Activated B cell treated with CpG ODN at 0.5 μM for 24 hours (primary cell): ENCODE results near the gene C19orf25. TPM values are rescaled to one million over a fixed set of nuclear protein-coding genes. Genes with fewer than 3 reads are reported as not detected.

ENCODE experiments used
- ATAC-seq: fragments of 200-7000 bp; cut with Tn5 transposase; one replicate; pipeline ENCODE4 v1.10.0; 2021; ENCODE audit warnings: low read depth, mild to moderate bottlenecking, moderate library complexity
- CTCF ChIA-PET: fragments of 350-600 bp; sonication (Branson Sonifier 250); formaldehyde crosslinking; loops from one replicate; lab custom pipeline; 2021; ENCODE audit warnings: antibody characterized with exemption; lab: Charles Lee
- POLR2A ChIA-PET: fragments of 350-600 bp; sonication (Branson Sonifier 250); formaldehyde crosslinking; loops from one replicate; lab custom pipeline; 2021; ENCODE audit warnings: antibody characterized with exemption; lab: Charles Lee
- DNase-seq: peaks from one replicate; pipeline ENCODE4 v3.0.0; 2022
- H3K27ac Mint-ChIP-seq: one replicate; pipeline ENCODE4 v1.8.0; 2020; ENCODE audit warnings: mixed read lengths
- H3K27me3 Mint-ChIP-seq: one replicate; pipeline ENCODE4 v1.8.0; 2021; ENCODE audit warnings: mixed read lengths
- H3K36me3 Mint-ChIP-seq: one replicate; pipeline ENCODE4 v1.8.0; 2021; ENCODE audit warnings: low read depth, mixed read lengths
- H3K4me1 Mint-ChIP-seq: one replicate; pipeline ENCODE4 v1.8.0; 2021; ENCODE audit warnings: mixed read lengths
- H3K4me3 Mint-ChIP-seq: one replicate; pipeline ENCODE4 v1.8.0; 2020; ENCODE audit warnings: mild to moderate bottlenecking, mixed read lengths
- H3K9me3 Mint-ChIP-seq: one replicate; pipeline ENCODE4 v1.8.0; 2020; ENCODE audit warnings: mixed read lengths
- CTCF ChIP-seq: fragments of 200-600 bp; IDR thresholded peaks from one replicate; pipeline ENCODE4 v1.8.0; 2022; ENCODE audit warnings: antibody characterized with exemption, mild to moderate bottlenecking
- intact Hi-C: fragments of 100-400 bp; cut with micrococcal nuclease; formaldehyde crosslinking; loops from one replicate; pipeline ENCODE4 v1.15.1; 2024
- total RNA-seq: library from RNA; stranded (reverse); gene quantifications from 2 replicates; pipeline ENCODE4 v1.2.3, GENCODE V29; 2022

The C19orf25 gene
- total RNA-seq, 1 donor from 2014 or later, result 55.7 TPM

GRCh38 chr19:1497578-1498235, 18.7 kb upstream of the C19orf25 start:
- CTCF ChIA-PET, result no interaction called here
- Mint-ChIP-seq H3K9me3 (no peaks in the 10 kb centered on the region), H3K27me3 (peaks cover 8% of the 10 kb centered on the region), H3K4me1 (no peaks in the 10 kb centered on the region), H3K27ac (no peak overlapping the region), H3K4me3 (no peak overlapping the region), H3K36me3 (no peaks in the 10 kb centered on the region)
- TF ChIP-seq CTCF, result no peak
- DNase-seq, result no peak
- intact Hi-C loops, result no loop called here
- ATAC-seq, result no peak
- POLR2A ChIA-PET, result interaction anchor here (0.6 to 0.7 kb wide), 3 partner anchors 85 to 566 kb away, joined by 4 to 6 read pairs (median 5); no protein-coding TSS in a partner anchor

GRCh38 chr19:1496714-1497577, 17.9 kb upstream of the C19orf25 start:
- H3K27ac Mint-ChIP-seq, result no peak overlapping the region

GRCh38 chr19:1495799-1496713, 17.0 kb upstream of the C19orf25 start:
- Mint-ChIP-seq H3K27me3 (peaks cover 8% of the 10 kb centered on the region), H3K27ac (no peak overlapping the region), H3K4me1 (peaks cover 5% of the 10 kb centered on the region), H3K36me3 (no peaks in the 10 kb centered on the region), H3K4me3 (no peak overlapping the region), H3K9me3 (no peaks in the 10 kb centered on the region)
- ATAC-seq (no peak), DNase-seq (no peak)
- CTCF ChIA-PET, result no interaction called here
- POLR2A ChIA-PET, result no interaction called here
- no peak for TF ChIP-seq CTCF
- intact Hi-C loops, result no loop called here

More at GRCh38 chr19:1496714-1497577, 17.9 kb upstream of the C19orf25 start:
- Mint-ChIP-seq H3K27me3 (peaks cover 6% of the 10 kb centered on the region), H3K36me3 (no peaks in the 10 kb centered on the region), H3K4me3 (no peak overlapping the region), H3K9me3 (no peaks in the 10 kb centered on the region), H3K4me1 (peaks cover under 1% of the 10 kb centered on the region)
- intact Hi-C loops, result no loop called here
- TF ChIP-seq CTCF, result no peak
- ATAC-seq (no peak), DNase-seq (no peak)
- POLR2A ChIA-PET, result interaction anchor here (0.6 kb wide), 1 partner anchor 86 kb away, joined by 5 read pairs; no protein-coding TSS in a partner anchor
- CTCF ChIA-PET, result no interaction called here

- DNase-seq, result no peak
- intact Hi-C loops, result no loop called here
- Mint-ChIP-seq H3K27ac (no peak overlapping the region), H3K4me1 (peaks cover 8% of the 10 kb centered on the region), H3K27me3 (peaks cover 7% of the 10 kb centered on the region), H3K4me3 (no peak overlapping the region), H3K36me3 (no peaks in the 10 kb centered on the region), H3K9me3 (no peaks in the 10 kb centered on the region)
- ChIA-PET CTCF (no interaction called here), POLR2A (interaction anchor here (0.7 kb wide), 1 partner anchor 641 kb away, joined by 3 read pairs; no protein-coding TSS in a partner anchor)
- no peak for TF ChIP-seq CTCF
- no peak for ATAC-seq
Measured at GRCh38 chr19:1495051-1495798, 16.2 kb upstream of the C19orf25 start.
